Measurements from ENCODE around the gene EVI2B. TPM values are rescaled to one million over a fixed set of nuclear protein-coding genes. Genes with fewer than 3 reads are reported as not detected.
A peak's percentile ranks its signal among the peaks of the same experiment; 100 is the strongest.
"Not testable (repeated sequence)": the region's sequence is repeated elsewhere in the genome, so short reads cannot be mapped to it uniquely, and the experiment has no call there.

EVI2B gene
- total RNA-seq, 1 experiment from 2014 or later: not detected

DNA sequence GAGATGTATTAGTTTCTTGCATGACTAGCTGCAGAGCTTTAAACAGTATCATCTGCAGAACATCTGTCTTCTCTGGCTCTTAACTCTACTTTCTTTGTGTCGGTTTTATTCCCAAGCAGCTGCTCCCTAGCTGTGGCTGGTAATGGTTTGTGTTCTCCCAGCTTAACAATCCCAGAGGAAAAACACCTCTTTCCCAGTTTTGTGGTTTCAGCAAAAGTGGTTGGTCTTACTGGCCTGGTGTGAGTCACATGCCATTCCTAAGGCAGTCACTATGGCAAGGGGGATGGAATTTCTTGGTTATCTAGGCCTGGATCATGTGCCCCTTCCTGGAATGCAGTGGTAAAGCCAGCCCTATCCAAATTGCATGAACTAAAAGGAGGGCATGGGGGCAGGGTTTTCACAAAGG, 44.3 kb downstream of the EVI2B start:
- Histone ChIP-seq H3K79me2 (ENCODE audit: low read depth) (no peaks in the 10 kb centered on the region), H4K20me1 (ENCODE audit: insufficient read depth) (no peaks in the 10 kb centered on the region), H2AFZ (no peak overlapping the region), H3K36me3 (ENCODE audit: low read depth) (peaks cover 21% of the 10 kb centered on the region; the same call in 1 of the 2 replicates), H3K27ac (peak overlapping the region; percentile 67), H3K4me1 (replicated peaks; ENCODE audit: insufficient read depth) (peaks cover 33% of the 10 kb centered on the region), H3K4me2 (peak overlapping the region; percentile 44), H3F3A (ENCODE audit: insufficient read depth, low read depth) (peaks cover 28% of the 10 kb centered on the region), H3K9me3 (ENCODE audit: insufficient read depth, low read depth) (no peaks in the 10 kb centered on the region), H3K4me3 (no peak overlapping the region; the same call in 1 of the 2 replicates), H3K27me3 (ENCODE audit: insufficient read depth, low read depth) (no peaks in the 10 kb centered on the region), H3K9me2 (ENCODE audit: insufficient read depth) (no peaks in the 10 kb centered on the region)
- TF ChIP-seq, protein P1, sequence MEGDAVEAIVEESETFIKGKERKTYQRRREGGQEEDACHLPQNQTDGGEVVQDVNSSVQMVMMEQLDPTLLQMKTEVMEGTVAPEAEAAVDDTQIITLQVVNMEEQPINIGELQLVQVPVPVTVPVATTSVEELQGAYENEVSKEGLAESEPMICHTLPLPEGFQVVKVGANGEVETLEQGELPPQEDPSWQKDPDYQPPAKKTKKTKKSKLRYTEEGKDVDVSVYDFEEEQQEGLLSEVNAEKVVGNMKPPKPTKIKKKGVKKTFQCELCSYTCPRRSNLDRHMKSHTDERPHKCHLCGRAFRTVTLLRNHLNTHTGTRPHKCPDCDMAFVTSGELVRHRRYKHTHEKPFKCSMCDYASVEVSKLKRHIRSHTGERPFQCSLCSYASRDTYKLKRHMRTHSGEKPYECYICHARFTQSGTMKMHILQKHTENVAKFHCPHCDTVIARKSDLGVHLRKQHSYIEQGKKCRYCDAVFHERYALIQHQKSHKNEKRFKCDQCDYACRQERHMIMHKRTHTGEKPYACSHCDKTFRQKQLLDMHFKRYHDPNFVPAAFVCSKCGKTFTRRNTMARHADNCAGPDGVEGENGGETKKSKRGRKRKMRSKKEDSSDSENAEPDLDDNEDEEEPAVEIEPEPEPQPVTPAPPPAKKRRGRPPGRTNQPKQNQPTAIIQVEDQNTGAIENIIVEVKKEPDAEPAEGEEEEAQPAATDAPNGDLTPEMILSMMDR (conservative IDR thresholded peaks at IDR 0.05): no peak
- no peak for TF ChIP-seq EZH2 (IDR thresholded peaks at IDR 0.05; ENCODE audit: low read depth)
- POLR2A ChIA-PET (ENCODE audit: unreplicated experiment): interaction anchor here (0.6 to 0.7 kb wide), 3 partner anchors 48 to 917 kb away, joined by 3 to 4 read pairs (median 3); no protein-coding TSS in a partner anchor
- intact Hi-C loops (cut with micrococcal nuclease; ENCODE audit: unreplicated experiment): no loop called here
- peak; percentile 70 to 85 for DNase-seq
- BruUV-seq (replicated peaks): no TSS peak
- CTCF ChIA-PET: interaction anchor here (0.6 kb wide), 1 partner anchor 254 kb away, joined by 3 read pairs; no protein-coding TSS in a partner anchor

DNA sequence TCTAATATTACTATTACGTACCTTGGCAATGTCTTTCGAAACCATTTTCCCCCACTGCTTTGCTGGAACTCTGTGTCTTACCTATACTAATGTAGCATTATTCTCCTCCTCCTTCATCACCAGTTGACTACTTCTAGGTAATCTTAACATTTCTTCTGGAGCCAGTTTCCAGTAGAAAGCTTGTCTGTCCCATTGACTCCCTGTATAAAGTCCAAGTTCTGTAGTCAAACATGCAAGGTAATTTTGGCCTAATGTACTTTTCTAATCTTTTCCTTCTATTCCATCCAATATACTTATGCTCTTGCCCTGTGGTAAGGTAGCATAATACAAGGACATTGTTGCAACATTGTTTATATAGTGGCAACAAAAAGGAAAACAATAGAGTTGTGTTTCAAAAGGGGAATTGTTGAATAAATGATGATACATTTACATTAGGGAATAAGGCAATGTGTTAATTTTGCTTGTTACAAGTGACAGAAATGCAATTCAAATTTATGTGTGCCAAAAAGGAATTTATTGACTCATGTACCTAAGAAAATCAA, 44.7 kb downstream of the EVI2B start:
- Histone ChIP-seq H3K9me2 (ENCODE audit: insufficient read depth) (no peaks in the 10 kb centered on the region), H2AFZ (no peak overlapping the region), H3K9me3 (ENCODE audit: insufficient read depth, low read depth) (no peaks in the 10 kb centered on the region), H3K4me2 (peak overlapping the region; percentile 44), H3K79me2 (ENCODE audit: low read depth) (no peaks in the 10 kb centered on the region), H3K4me3 (no peak overlapping the region; the same call in 1 of the 2 replicates), H3K36me3 (ENCODE audit: low read depth) (peaks cover 21% of the 10 kb centered on the region; the same call in 1 of the 2 replicates), H3K4me1 (replicated peaks; ENCODE audit: insufficient read depth) (peaks cover 33% of the 10 kb centered on the region), H3K27ac (peak overlapping the region; percentile 67), H3K27me3 (ENCODE audit: insufficient read depth, low read depth) (no peaks in the 10 kb centered on the region), H3F3A (ENCODE audit: insufficient read depth, low read depth) (peaks cover 28% of the 10 kb centered on the region), H4K20me1 (ENCODE audit: insufficient read depth) (no peaks in the 10 kb centered on the region)
- CTCF ChIA-PET: interaction anchor here (0.6 kb wide), 1 partner anchor 253 kb away, joined by 3 read pairs; no protein-coding TSS in a partner anchor
- POLR2A ChIA-PET (ENCODE audit: unreplicated experiment): interaction anchor here (0.6 to 0.7 kb wide), 2 partner anchors 718 to 918 kb away, joined by 3 to 4 read pairs; no protein-coding TSS in a partner anchor
- no peak for DNase-seq
- no peak for TF ChIP-seq EZH2 (IDR thresholded peaks at IDR 0.05; ENCODE audit: low read depth)
- TF ChIP-seq, protein P1 (conservative IDR thresholded peaks at IDR 0.05): no peak
- intact Hi-C loops (cut with micrococcal nuclease; ENCODE audit: unreplicated experiment): no loop called here
- no TSS peak for BruUV-seq (replicated peaks)

DNA sequence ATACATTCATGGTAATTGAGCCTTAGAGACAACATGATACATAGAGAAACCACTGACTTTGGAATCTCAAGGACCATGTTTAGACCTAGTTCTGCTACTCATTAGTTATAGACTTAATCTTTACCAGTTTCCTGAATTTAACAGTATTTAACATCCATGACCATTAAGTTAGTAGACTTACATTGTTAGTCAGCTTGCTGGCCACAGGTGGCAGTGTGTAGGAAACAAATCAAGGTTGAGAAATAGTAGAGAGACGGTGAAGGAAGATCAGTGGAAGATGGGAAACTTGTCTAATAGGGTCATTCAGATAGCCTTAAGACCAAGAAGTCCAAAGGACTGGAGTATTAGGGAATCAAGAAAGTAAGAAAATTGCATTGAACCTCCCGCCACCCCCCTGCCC, 47.8 kb downstream of the EVI2B start:
- Histone ChIP-seq H3K9me2 (ENCODE audit: insufficient read depth) (no peaks in the 10 kb centered on the region), H3K4me1 (replicated peaks; ENCODE audit: insufficient read depth) (peaks cover 33% of the 10 kb centered on the region), H3K4me3 (no peak overlapping the region), H3K79me2 (ENCODE audit: low read depth) (no peaks in the 10 kb centered on the region), H4K20me1 (ENCODE audit: insufficient read depth) (no peaks in the 10 kb centered on the region), H3K9me3 (ENCODE audit: insufficient read depth, low read depth) (no peaks in the 10 kb centered on the region), H3K36me3 (ENCODE audit: low read depth) (peaks cover 14% of the 10 kb centered on the region; the same call in 1 of the 2 replicates), H3K27me3 (ENCODE audit: insufficient read depth, low read depth) (no peaks in the 10 kb centered on the region), H2AFZ (no peak overlapping the region), H3K4me2 (no peak overlapping the region), H3F3A (ENCODE audit: insufficient read depth, low read depth) (peaks cover 24% of the 10 kb centered on the region), H3K27ac (no peak overlapping the region)
- no peak for TF ChIP-seq EZH2 (IDR thresholded peaks at IDR 0.05; ENCODE audit: low read depth)
- TF ChIP-seq, protein P1 (conservative IDR thresholded peaks at IDR 0.05): peak; percentile 34; the same call in 1 of the 2 replicates
- BruUV-seq (replicated peaks): no TSS peak
- ChIA-PET POLR2A (ENCODE audit: unreplicated experiment) (no interaction called here), CTCF (no interaction called here)
- intact Hi-C loops (cut with micrococcal nuclease; ENCODE audit: unreplicated experiment): no loop called here
- DNase-seq: no peak

DNA sequence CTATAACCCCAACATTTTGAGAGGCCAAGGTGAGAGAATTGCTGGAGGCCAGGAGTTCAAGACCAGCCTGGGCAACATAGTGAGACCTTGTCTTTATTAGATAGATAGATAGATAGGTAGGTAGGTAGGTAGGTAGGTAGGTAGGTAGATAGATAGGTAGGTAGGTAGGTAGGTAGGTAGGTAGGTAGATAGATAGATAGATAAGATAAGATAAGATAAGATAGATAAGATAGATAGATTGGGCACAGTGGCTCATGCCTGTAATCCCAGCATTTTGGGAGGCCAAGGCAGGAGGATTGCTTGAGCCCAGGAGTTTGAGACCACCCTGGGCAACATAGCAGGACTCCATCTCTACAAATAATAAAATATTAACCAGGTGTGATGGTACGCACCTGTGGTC, 50.9 kb downstream of the EVI2B start:
- H3F3A ChIP-seq (ENCODE audit: insufficient read depth, low read depth); DNase-seq; H3K9me3 ChIP-seq (ENCODE audit: insufficient read depth, low read depth); H3K27ac ChIP-seq; H2AFZ ChIP-seq; H3K9me2 ChIP-seq (ENCODE audit: insufficient read depth); H3K79me2 ChIP-seq (ENCODE audit: low read depth); H3K4me2 ChIP-seq; H3K4me3 ChIP-seq; CTCF ChIA-PET; intact Hi-C loops (cut with micrococcal nuclease; ENCODE audit: unreplicated experiment); H3K27me3 ChIP-seq (ENCODE audit: insufficient read depth, low read depth); H4K20me1 ChIP-seq (ENCODE audit: insufficient read depth); H3K4me1 ChIP-seq (replicated peaks; ENCODE audit: insufficient read depth); BruUV-seq (replicated peaks); POLR2A ChIA-PET (ENCODE audit: unreplicated experiment): not testable (repeated sequence)
- H3K36me3 ChIP-seq (ENCODE audit: low read depth): peaks cover 24% of the 10 kb centered on the region

Measured in PC-9 (cell line).